Ishikawa (cell line): ENCODE data around the gene MAP3K20.

ENCODE experiments used
- EP300 ChIP-seq: IDR thresholded peaks from 2 replicates; pipeline ENCODE4 v1.6.1; 2012; ENCODE audit warnings: borderline replicate concordance
- TCF12 ChIP-seq: IDR thresholded peaks from 2 replicates; pipeline ENCODE4 v1.6.1; 2012; ENCODE audit warnings: low read depth

DNA sequence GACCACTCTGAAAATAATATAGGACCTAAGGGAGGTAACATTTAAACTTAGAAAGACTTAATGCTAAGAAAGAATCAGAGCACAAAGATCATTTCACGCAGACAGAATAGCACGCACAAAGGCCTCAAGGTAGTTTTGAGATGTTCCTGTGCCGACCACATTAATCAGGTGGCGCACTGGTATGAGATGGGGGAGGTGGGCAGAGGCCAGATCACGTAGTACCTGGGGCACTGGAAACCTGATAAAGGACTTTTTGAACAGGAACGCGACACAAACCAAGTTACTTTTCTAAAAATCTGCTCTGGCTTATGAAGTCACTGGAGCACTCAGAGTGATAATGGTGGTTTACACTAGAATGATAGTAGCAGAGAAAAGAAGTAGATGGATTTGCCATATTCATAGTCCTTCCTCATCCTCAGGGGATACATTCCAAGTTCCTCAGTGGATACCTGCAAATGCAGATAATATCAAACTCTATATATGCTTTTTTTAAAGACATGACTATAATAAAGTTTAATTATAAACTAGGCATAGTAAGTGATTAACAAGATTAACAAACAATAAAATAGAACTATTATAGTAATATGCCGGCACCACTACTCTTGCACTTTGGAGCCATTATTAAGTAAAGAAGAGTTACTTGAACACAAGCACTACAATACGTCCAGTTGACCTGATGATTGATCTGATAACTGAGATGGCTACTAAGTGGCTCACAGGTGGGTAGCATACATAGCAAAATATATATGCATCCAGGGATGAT, 236.4 kb downstream of the MAP3K20 start:
- no peak for TF ChIP-seq EP300
- TF ChIP-seq TCF12: no peak
